HG02763 (cell line): Measurements from ENCODE around the gene CPXM2.

Source experiments
- ATAC-seq: cut with Tn5 transposase; IDR thresholded peaks from one replicate; pipeline ENCODE4 v1.9.1; 2021; ENCODE audit warnings: mild to moderate bottlenecking, moderate library complexity; ENCODE audit not compliant: unreplicated experiment

The CPXM2 gene

GRCh38 chr10:123804716-123805115, 86.9 kb downstream of the CPXM2 start:
- no peak for ATAC-seq

- no peak for ATAC-seq
Observed at GRCh38 chr10:123800821-123801220, 90.8 kb downstream of the CPXM2 start.

DNA sequence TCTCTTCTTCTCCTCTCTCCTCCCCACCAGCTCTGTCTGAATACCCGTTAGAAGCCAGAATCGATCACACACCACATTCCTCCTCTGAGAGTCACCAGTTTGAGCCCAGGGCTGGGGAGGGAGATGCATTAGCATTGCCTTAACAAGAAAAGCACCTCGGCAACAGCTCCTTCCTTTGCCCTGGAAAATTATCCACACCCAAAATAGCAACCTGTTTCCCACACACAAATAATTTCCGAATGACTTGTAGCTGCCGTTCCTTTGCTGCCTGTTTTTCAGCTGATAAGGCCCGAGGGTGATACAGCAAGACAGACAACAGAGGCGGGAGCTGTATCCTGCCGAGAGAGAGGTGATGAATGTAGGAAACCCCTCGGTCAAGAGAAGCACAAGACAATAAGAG, 91.3 kb downstream of the CPXM2 start:
- no peak for ATAC-seq

DNA sequence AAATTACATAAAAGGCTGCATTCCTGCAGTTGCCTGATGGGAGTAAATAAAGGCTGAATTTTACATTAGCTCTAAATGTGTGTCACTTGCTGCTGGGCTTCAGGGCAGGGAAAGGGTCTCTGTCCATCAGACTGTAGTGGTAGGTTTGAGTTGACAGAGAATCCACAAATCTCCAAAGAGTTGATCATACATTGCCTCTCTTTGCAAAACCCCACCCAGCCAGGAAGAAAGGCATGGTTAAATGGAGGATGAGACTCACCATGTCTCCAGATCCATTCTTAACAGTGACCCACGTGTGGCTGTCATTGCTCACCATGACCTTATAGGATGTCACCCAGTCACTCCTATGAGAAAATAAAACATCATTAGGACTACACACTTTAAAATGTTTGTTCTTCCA, 92.8 kb downstream of the CPXM2 start:
- no peak for ATAC-seq

GRCh38 chr10:123797813-123798212, 93.8 kb downstream of the CPXM2 start:
- no peak for ATAC-seq

GRCh38 chr10:123796736-123797135, 94.9 kb downstream of the CPXM2 start:
- no peak for ATAC-seq

DNA sequence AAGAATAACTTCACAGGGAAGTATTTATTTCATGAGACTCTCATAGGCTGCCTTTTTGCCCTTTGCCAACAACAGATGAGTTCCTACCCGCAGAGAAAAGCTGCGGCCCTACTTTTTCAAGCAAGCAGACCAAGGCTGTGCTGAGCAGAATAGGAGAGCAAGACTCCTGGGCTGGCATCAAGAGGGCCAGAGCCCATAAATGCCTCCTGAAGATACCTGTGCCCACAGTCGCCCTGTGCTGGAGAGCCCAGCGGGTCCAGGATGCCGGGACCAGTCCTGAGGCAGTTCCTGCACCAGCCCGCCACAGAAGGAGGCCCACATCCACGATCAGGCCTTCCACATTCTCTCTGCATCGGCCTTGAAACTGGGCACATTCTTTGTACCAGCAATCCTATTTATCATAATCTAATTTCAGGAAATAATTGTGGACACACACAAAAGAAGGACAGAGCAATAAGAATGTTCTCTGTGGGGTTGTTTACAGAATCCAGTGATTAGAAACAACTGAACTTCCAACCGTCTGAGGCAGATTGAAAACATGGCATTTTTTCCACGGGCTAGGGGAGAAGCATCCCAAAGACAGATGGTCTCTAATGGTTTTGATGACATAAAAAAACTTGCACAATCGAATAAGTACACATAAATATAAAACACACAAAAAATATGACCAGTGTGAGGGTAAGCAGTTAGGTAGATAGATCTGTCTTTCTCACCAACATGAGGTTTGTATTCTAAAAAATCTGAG, 95.6 kb downstream of the CPXM2 start:
- ATAC-seq = no peak

GRCh38 chr10:123795196-123795780, 96.3 kb downstream of the CPXM2 start:
- ATAC-seq = no peak

DNA sequence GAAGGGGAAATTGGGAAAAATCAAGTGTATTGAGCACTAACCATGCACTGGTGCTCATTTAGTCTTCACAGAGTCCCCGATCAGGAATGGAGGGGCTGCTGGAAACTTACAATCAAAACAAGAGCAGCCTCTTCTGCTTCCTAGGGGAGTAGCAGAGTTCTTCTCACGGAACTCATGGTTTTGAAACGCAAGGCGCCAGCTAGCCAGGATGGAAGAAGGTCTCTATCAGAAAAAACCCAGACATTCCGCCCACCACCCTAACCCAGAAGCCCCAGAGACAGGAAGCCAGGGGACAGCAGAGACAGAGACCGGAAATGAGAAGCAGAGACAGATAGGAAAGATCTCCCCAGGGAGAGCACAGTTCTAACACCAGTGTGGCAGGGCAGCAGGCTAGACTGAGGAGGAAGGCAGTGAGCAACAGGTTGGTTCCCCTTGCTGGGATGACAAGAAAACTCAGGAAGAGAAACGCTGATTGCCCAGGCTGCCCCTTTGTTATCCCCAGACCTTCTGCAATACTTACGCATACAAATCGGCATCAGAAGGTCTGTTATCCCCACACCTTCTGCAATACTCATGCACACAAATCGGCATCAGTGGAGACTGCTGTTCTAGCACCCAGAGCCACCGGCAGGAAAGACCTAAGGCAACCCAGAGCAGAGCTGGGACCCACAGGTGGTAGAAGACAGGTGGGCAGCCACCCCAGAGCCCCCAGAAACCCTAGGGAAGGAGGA, 99.2 kb downstream of the CPXM2 start:
- ATAC-seq = no peak

GRCh38 chr10:123790132-123790885, 101.3 kb downstream of the CPXM2 start:
- ATAC-seq = no peak

- ATAC-seq = no peak
Observed at GRCh38 chr10:123788981-123789380, 102.6 kb downstream of the CPXM2 start.

DNA sequence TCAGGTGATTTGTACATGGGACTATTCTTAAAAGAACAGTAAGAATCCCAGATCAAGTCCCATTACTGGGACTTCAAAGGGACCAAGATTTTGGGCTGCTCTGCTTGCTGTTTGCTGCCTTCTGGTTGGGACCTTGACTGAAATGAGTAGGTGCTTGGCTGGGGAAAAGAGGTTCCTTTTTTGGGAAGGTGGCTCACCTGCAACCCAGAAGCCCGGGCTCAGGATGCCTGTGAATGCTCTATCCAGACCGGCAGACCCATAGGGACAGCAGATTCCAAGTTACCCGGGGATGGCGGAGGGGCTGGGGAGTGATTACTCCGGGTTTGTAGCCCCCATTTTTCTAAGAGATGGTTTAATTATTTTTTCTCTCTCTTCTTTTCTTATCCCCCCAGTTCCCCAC, 104.0 kb downstream of the CPXM2 start:
- no peak for ATAC-seq

DNA sequence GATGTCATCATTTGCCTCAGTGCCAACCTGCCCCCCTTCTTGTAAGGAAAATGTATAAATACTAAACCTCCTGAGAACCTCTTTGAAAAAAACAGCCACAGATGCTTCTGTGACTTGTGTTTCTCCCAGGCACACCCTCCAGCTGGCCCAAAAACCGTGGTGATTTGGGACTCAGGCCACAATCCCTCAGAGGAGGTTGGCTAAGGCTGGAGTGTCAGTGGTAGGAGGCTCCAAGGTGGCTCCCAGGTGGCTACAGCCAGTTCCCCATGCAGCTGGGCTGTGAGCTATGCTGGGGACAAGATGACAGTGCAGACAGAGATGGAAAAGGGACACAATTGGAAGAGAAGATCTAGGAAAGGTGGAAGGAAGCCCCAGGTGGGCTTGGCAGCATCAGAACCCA, 104.7 kb downstream of the CPXM2 start:
- no peak for ATAC-seq

- no peak for ATAC-seq
Observed at GRCh38 chr10:123786306-123786705, 105.3 kb downstream of the CPXM2 start.

- no peak for ATAC-seq
Observed at GRCh38 chr10:123784646-123785045, 107.0 kb downstream of the CPXM2 start.

DNA sequence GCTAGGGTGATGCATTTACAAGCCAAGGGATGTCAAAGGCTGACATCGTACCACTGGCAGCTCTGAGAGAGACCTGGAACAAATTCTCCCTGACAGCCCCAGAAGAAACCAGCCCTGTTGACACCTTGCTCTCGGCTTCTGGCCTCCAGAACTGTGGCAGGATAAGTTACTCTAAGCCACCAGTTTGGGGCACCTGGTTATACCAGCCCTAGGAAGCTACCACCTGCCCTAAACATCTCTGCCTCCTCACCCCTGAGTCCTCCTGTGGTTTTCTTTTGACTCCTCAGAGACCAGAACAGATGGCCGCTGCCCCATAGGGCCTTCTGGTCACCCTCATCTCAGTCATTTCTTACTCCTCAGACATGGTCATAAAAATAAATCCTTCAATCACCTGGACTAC, 107.4 kb downstream of the CPXM2 start:
- ATAC-seq = no peak

DNA sequence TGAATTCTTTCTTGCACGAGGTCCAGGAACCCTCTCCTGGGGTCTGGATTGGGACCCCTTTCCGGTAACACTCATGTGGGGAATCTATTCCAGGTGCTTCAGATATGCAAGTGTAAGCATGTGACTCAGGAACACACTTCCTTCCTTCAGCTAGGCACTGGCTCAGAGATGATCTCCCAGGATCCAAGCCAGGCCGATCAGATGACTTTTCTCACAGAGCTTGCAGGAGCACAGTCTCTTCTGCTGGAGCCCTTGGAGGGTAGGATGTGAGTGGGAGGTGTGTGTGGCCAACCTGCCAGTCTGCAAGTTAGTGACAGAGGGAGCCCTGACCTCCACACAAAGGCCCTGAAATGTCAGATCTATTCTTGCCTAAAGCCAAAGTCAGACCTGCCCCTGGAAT, 108.3 kb downstream of the CPXM2 start:
- ATAC-seq = no peak

DNA sequence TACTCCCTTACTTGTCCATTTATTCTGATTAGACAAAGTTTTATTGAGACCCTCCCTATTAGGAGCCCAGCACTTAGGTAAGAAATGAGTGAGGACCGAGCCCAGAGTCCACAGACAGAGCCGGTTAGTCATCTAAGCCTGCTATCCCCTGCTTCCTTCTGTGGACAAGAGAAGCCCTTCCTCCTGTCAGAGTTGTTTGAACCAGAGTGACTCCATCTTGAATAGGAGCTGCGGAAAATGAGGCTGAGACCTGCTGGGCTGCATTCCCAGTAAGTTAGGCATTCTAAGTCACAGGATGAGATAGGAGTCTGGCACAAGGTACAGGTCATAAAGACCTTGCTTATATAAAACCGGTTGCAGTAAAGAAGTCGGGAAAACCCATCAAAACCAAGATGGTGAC, 109.1 kb downstream of the CPXM2 start:
- no peak for ATAC-seq

DNA sequence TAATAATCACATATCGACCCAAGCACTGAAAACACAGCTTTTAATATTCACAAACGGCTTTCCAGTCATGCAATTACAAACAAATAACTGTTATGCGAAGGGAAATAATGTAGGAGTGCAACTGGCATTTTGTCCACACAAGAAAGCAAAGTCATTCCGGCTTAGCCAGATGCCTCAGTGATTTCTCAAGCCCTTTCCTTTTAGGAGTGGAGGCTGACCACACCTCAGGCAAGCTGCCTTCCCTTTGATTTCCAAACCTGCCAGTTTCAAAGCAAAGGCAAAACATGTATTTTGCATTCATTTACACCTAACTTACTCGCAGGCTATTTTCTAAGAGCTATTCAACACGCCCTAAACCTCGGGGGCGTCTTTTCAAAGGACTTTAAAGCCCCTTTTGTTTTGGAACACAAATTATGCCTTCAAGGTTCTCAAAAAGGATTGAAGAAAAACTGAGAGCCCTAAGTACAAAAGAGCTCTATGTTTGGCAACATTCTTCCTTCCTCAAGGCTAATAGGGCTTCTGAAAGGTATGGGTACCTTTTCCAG, 109.6 kb downstream of the CPXM2 start:
- no peak for ATAC-seq

DNA sequence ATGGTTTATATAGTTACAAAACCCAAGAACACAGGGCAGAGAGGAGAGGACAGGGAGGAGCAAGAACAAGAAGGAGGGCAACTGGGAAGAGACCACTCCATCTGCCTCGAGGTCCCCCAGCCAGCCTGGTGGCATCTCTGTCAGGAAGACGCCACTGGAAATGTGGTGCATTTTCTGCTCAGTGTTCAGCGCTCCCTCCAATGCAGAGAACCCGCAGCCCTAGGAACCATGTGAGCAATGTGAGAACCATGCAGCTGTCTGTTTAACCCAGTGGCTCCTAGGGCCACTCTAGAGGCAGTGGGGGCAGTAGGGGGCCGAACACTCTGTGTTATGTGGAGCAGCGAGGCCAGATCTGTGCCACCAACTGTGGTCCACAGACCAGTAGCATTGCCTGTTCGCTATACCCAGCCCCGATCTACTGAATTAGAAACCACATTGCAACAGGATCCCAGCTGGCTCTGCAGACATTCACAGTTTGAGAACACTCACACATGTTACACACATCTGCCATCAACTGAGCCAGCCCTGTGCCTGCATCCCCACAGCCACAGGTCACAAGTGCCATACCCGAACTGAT, 110.2 kb downstream of the CPXM2 start:
- no peak for ATAC-seq
